ENCODE results near the gene SRPK1.

- TF ChIP-seq CTCF (IDR thresholded peaks at IDR 0.05) (no peak), EP300 (IDR thresholded peaks at IDR 0.05; ENCODE audit: low read depth) (no peak), POLR2A (IDR thresholded peaks at IDR 0.05) (no peak), POLR2AphosphoS5 (IDR thresholded peaks at IDR 0.05) (no peak)
Measured at GRCh38 chr6:35876902-35877301, 44.0 kb downstream of the SRPK1 start.
